DMS153 treated with DMSO at 0.1 percent for 48 hours (cell line): ENCODE data around the gene CHST11.

Experiments used
- DNase-seq: peaks from one replicate; lab custom pipeline; 2025; ENCODE audit not compliant: unreplicated experiment; lab: John Stamatoyannopoulos, UW

The CHST11 gene

GRCh38 chr12:104748356-104748755, 291.6 kb downstream of the CHST11 start:
- DNase-seq: no peak

GRCh38 chr12:104748790-104749189, 292.0 kb downstream of the CHST11 start:
- DNase-seq: no peak

GRCh38 chr12:104749545-104749944, 292.8 kb downstream of the CHST11 start:
- no peak for DNase-seq

- DNase-seq: no peak
These were observed 293.3 kb downstream of the CHST11 start for GRCh38 chr12:104750061-104750460.

- DNase-seq: peak; percentile 46
These were observed 294.4 kb downstream of the CHST11 start for GRCh38 chr12:104751120-104751519.

GRCh38 chr12:104751594-104751993, 294.8 kb downstream of the CHST11 start:
- no peak for DNase-seq

- no peak for DNase-seq
These were observed 295.3 kb downstream of the CHST11 start for GRCh38 chr12:104752016-104752415.

GRCh38 chr12:104752881-104753280, 296.1 kb downstream of the CHST11 start:
- no peak for DNase-seq

GRCh38 chr12:104756901-104757300, 300.2 kb downstream of the CHST11 start:
- DNase-seq: no peak

GRCh38 chr12:104758771-104759170, 302.0 kb downstream of the CHST11 start:
- no peak for DNase-seq

- no peak for DNase-seq
These were observed 304.3 kb downstream of the CHST11 start for GRCh38 chr12:104761091-104761490.

- DNase-seq: no peak
These were observed 304.9 kb downstream of the CHST11 start for GRCh38 chr12:104761611-104762010.

- no peak for DNase-seq
These were observed 306.5 kb downstream of the CHST11 start for GRCh38 chr12:104763168-104763805.

- DNase-seq: no peak
These were observed 307.7 kb downstream of the CHST11 start for GRCh38 chr12:104764225-104765091.

GRCh38 chr12:104767261-104767660, 310.5 kb downstream of the CHST11 start:
- DNase-seq: no peak

GRCh38 chr12:104768033-104768432, 311.3 kb downstream of the CHST11 start:
- DNase-seq: peak; percentile 22

- DNase-seq: no peak
These were observed 312.4 kb downstream of the CHST11 start for GRCh38 chr12:104769144-104769561.

- DNase-seq: no peak
These were observed 315.6 kb downstream of the CHST11 start for GRCh38 chr12:104772336-104772735.

- DNase-seq: no peak
These were observed 319.0 kb downstream of the CHST11 start for GRCh38 chr12:104775731-104776231.

GRCh38 chr12:104779134-104779533, 322.4 kb downstream of the CHST11 start:
- DNase-seq: no peak

- DNase-seq: no peak
These were observed 325.5 kb downstream of the CHST11 start for GRCh38 chr12:104782296-104782695.

GRCh38 chr12:104784592-104784991, 327.8 kb downstream of the CHST11 start:
- DNase-seq: no peak
